GM10248 (cell line): ENCODE results near the gene MICAL3.

Source experiments
- CTCF ChIA-PET: fragments of 300-600 bp; sonication (Branson Sonifier 250); formaldehyde crosslinking; extraction: SDS; loops from one replicate; lab custom pipeline; 2021; ENCODE audit warnings: antibody characterized with exemption; lab: Yijun Ruan, JAX
- POLR2A ChIA-PET: fragments of 350-650 bp; sonication (Branson Sonifier 250); formaldehyde crosslinking; extraction: SDS; loops from one replicate; lab custom pipeline; 2020; ENCODE audit warnings: antibody characterized with exemption; lab: Yijun Ruan, JAX
- DNase-seq: peaks from one replicate; pipeline ENCODE4 v3.0.0; 2012; ENCODE audit errors: extremely low spot score
- TF ChIP-seq, protein P1 (sequence below): IDR thresholded peaks from 2 replicates; pipeline ENCODE4 v1.5.1; 2012; ENCODE audit warnings: mild to moderate bottlenecking, low read depth; ENCODE audit errors: extremely low read depth, missing control alignments, control extremely low read depth

Gene MICAL3

DNA sequence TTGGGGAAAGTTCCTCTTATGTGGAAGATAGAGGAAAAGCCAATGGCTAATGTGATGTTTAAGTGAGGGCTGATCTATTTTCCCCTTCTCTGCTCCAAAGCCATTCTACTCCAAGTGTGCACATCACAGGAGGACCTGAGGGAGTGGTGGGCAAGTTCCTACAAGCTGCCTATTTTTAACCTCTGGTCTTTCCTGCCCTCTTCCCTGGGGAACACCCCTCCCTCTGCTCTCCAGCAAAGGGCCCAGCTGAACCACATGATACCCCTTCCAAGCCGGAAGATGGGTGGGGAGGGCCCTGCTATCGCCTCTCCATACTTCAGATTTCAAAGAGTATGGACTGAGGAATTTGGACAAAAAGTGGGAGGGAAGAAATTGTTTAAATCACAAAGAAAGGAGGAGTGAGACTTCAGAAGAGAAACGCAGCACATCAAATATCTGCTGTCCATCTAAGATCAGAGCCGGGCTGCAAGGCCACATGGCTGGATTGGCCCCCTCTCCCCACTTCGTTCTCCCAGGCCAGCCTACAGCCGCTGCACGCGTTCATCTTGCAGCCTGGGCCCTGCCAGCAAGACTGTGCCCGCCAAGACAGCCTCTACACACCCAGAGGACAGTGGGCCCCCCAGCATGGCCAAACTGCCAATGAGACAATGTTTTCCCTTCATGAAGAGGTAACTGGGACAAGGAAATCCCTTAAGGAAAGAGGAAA is 77.5 kb downstream of the MICAL3 start:
- ChIA-PET CTCF (interaction anchor here (1.2 to 2.4 kb wide), 3 partner anchors 8 to 116 kb away, joined by 3 to 12 read pairs (median 3); no protein-coding TSS in a partner anchor), POLR2A (no interaction called here)
- TF ChIP-seq, protein P1, sequence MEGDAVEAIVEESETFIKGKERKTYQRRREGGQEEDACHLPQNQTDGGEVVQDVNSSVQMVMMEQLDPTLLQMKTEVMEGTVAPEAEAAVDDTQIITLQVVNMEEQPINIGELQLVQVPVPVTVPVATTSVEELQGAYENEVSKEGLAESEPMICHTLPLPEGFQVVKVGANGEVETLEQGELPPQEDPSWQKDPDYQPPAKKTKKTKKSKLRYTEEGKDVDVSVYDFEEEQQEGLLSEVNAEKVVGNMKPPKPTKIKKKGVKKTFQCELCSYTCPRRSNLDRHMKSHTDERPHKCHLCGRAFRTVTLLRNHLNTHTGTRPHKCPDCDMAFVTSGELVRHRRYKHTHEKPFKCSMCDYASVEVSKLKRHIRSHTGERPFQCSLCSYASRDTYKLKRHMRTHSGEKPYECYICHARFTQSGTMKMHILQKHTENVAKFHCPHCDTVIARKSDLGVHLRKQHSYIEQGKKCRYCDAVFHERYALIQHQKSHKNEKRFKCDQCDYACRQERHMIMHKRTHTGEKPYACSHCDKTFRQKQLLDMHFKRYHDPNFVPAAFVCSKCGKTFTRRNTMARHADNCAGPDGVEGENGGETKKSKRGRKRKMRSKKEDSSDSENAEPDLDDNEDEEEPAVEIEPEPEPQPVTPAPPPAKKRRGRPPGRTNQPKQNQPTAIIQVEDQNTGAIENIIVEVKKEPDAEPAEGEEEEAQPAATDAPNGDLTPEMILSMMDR: no peak
- no peak for DNase-seq

DNA sequence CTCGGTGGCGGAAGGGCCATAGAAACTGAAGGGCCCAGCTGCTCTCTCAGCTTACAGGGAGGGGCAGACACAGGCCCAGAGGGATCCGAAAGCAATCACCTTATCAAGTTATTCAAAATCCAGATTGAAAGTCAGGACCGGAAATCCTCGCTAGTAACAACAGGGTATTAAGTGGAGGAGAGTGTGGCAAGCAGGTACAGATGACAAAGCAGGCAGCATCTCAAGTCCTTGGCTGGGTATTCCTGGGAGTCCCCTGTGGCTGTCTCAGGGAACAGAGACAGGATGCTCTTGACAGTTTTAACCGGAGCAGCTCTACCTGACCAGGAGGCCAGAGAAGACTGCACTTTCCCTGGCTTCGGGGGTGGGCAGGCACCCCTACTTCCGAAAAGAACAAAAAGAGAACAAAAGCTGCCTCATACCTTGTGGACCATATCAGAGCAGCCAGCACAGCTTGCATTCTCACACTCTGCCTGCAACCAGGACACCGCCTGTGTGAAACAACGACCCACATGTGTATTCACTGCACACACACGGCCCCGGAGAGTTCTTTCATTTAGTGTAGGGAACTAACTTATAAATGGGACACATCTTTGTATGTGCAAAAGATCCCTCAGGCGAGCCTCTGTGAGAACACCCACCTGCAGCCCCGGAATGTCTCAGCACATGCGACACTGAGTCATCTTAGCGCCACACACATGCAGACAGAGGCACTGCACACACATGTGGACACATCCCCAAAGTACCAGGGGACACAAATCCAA is 78.3 kb downstream of the MICAL3 start:
- TF ChIP-seq, protein P1: peak; percentile 16
- ChIA-PET POLR2A (no interaction called here), CTCF (interaction anchor here (1.0 to 1.6 kb wide), 5 partner anchors 9 to 130 kb away, joined by 3 to 8 read pairs (median 4); no protein-coding TSS in a partner anchor)
- DNase-seq: peak; percentile 60

DNA sequence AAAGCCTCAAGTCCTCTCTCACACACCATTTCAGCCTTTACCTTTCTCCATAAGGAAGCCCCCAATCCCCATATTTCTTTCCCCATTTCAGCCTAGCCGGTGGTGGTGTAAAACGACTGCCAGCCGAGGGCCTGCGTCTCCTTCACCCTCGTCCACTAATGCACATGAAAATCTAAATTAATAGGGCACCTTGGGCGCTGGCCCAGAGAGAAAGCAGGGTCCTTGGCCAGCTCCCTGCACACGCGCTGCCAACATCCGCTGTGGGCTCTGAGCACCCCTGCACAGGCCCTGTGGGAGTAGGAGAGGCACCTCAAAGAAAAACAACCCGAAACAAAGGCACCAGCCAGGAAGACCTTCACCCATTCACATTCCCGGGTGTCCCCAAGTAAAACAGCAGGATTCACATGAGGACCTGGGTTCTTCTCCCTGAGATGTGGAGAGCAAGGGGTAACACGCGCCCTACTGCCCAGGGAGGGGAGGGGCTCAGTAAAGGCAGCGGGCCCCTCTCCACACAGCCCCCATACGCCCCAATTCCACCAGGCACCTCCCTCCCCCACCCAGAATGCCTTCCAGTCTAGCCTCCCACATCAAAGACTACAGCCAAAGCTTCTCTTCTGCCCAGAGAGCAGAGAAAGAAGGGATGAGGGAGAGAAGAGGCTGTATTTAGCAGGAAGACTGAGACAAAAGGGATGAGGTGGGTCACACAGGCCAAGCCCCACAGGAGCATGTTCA is 79.0 kb downstream of the MICAL3 start:
- TF ChIP-seq, protein P1: no peak
- ChIA-PET CTCF (interaction anchor here (1.0 to 1.6 kb wide), 5 partner anchors 10 to 131 kb away, joined by 3 to 8 read pairs (median 4); no protein-coding TSS in a partner anchor), POLR2A (no interaction called here)
- DNase-seq: no peak

DNA sequence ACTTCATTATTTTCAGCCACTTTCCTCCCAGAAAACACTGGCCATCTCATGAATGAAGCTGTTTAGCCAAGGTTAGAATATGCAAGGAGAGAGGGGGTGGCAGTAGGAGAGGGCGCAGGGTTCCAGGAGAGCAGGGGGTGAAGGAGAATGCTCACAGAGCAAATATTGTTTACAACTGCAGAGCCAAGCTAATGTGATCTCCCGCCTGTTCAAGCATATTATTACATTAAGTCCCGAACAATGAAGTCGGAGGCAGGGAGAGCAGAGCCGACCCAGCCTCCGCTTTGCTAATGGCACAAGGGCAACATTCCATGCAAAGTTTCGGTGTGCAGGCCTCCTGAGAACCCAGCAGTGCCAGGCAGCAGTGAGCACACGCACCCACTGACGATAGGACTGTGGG is 80.1 kb downstream of the MICAL3 start:
- no peak for DNase-seq

DNA sequence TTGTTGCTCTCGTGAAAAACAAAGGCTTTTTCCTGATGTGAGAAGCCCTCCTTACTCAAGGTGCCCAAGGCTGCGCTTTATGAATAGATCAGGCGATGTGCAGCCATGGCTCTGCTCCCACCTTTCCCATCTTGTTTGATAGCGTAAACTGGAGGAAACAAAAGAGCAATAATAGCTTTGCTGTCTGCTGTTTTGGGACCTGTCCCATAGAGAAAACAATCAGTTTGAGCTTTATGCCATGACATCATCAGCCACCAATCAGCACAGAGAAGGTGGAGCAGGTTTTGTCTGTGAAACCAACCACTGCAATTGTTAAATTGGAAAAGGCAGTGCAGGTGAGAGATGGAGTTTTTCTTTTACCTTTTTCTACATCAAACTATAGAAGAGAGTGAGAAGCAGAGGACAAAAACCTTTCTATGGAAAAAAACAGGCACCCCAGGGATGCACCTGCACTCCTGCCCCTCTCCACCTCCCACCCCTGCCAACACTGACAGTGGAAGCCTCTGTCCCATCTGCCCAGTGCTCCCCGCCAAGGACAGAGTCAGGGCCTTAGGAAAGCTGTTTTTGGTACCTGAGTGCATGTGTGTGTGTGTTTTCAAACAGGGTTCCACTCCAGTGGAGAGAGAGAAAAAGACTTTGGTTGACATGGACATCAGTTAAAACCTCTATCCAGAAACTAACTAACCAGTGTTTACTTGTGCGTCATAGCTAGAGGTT is 80.7 kb downstream of the MICAL3 start:
- CTCF ChIA-PET: interaction anchor here (1.4 kb wide), 1 partner anchor 12 kb away, joined by 4 read pairs; no protein-coding TSS in a partner anchor
- TF ChIP-seq, protein P1: no peak
- no peak for DNase-seq
- POLR2A ChIA-PET: no interaction called here

More for the DNA sequence above, 80.1 kb downstream of the MICAL3 start:
- CTCF ChIA-PET: no interaction called here
- POLR2A ChIA-PET: no interaction called here
- TF ChIP-seq, protein P1: no peak

DNA sequence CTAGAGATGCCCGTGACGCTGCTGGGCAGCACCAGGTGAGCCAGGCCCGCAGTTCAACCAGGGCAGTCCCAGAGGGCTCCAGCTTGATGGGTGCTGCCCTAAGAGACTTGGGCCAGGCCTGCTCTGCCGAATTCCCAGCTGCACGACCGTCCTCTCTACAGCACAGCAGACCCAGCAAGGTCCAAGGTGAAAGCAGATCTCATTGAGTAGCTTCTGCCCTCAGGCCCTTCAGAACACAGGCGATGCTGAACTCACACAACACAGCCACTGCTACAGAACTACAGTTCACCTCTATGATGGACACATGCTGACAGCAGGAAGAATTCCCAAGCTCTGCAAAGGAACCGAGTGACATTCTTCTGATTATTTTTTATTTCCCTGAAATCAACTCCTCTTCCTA is 81.6 kb downstream of the MICAL3 start:
- ChIA-PET POLR2A (no interaction called here), CTCF (interaction anchor here (1.1 to 2.8 kb wide), 6 partner anchors 11 to 133 kb away, joined by 3 to 8 read pairs (median 4); no protein-coding TSS in a partner anchor)
- TF ChIP-seq, protein P1: no peak
- DNase-seq: no peak
